Smooth muscle cell (in vitro differentiated cells): ENCODE measurements around the gene CRTC1. TPM values are rescaled to one million over a fixed set of nuclear protein-coding genes. Genes with fewer than 3 reads are reported as not detected.
"Not testable (repeated sequence)": the region's sequence is repeated elsewhere in the genome, so short reads cannot be mapped to it uniquely, and the experiment has no call there.

Experiments used
- DNase-seq: peaks from one replicate; lab custom pipeline; 2025; ENCODE audit not compliant: unreplicated experiment; lab: John Stamatoyannopoulos, UW
- H2AFZ ChIP-seq: fragments of 200-600 bp; sonication (generic); 2 replicates; pipeline ENCODE4 v1.6.0; 2016; ENCODE audit warnings: antibody characterized with exemption, low read depth, mild to moderate bottlenecking
- H3F3A ChIP-seq: fragments of 200-600 bp; sonication (generic); 2 replicates; pipeline ENCODE4 v1.6.0; 2017; ENCODE audit warnings: antibody characterized with exemption, low read depth
- H3K27ac ChIP-seq: fragments of 200-600 bp; sonication (generic); 2 replicates; pipeline ENCODE4 v1.5.1; 2016; ENCODE audit warnings: low read depth, mild to moderate bottlenecking
- H3K27me3 ChIP-seq: fragments of 200-600 bp; sonication (generic); 2 replicates; pipeline ENCODE4 v1.6.1; 2016; ENCODE audit warnings: low read depth, mild to moderate bottlenecking
- H3K36me3 ChIP-seq: fragments of 200-600 bp; sonication (generic); 2 replicates; pipeline ENCODE4 v1.5.1; 2016; ENCODE audit warnings: low read depth
- H3K4me1 ChIP-seq: fragments of 200-600 bp; sonication (generic); 2 replicates; pipeline ENCODE4 v1.5.1; 2016; ENCODE audit warnings: low read depth
- H3K4me2 ChIP-seq: fragments of 200-600 bp; sonication (generic); 2 replicates; pipeline ENCODE4 v1.6.0; 2016; ENCODE audit warnings: mild to moderate bottlenecking
- H3K4me3 ChIP-seq: fragments of 200-600 bp; sonication (generic); 2 replicates; pipeline ENCODE4 v1.5.1; 2016; ENCODE audit warnings: mild to moderate bottlenecking
- H3K79me2 ChIP-seq: fragments of 200-600 bp; sonication (generic); 2 replicates; pipeline ENCODE4 v1.6.0; 2016; ENCODE audit warnings: low read depth, mild to moderate bottlenecking
- H3K9ac ChIP-seq: fragments of 200-600 bp; sonication (generic); 2 replicates; pipeline ENCODE4 v1.6.0; 2016; ENCODE audit warnings: low read depth
- H3K9me3 ChIP-seq: fragments of 200-600 bp; sonication (generic); replicated peaks from 2 replicates; pipeline ENCODE4 v1.5.1; 2016; ENCODE audit warnings: low read depth
- H4K20me1 ChIP-seq: fragments of 200-600 bp; sonication (generic); 2 replicates; pipeline ENCODE4 v1.6.0; 2016; ENCODE audit warnings: low read depth
- CTCF ChIP-seq: fragments of 200-600 bp; sonication (generic); IDR thresholded peaks from 2 replicates; pipeline ENCODE4 v1.5.1; 2017; ENCODE audit warnings: borderline replicate concordance, mild to moderate bottlenecking, antibody characterized with exemption; ENCODE audit not compliant: insufficient read depth, poor library complexity, severe bottlenecking
- WGBS: methylation state at CpG from one replicate; pipeline ENCODE4 v1.1.7; 2016; ENCODE audit warnings: low lambda C conversion rate; 5-methylcytosine and 5-hydroxymethylcytosine counted together
- polyA plus RNA-seq: library from polyadenylated mRNA; unstranded; fragments of >200 nt; fragmentation: Nextera tagmentation; extraction: Ambion mirVana; gene quantifications from 2 replicates; pipeline ENCODE4 v1.2.1, GENCODE V29; 2016
- total RNA-seq: library from RNA; depleted of rRNA; stranded (reverse); fragments of >200 nt; gene quantifications from 2 replicates; pipeline ENCODE4 v1.2.3, GENCODE V29; 2014

The CRTC1 gene
- total and polyA plus RNA-seq, 2 experiments from 2014 or later: 1.6 to 3.1 TPM

- Histone ChIP-seq H3K27ac (peak overlapping the region; percentile 21), H3K9ac (no peak overlapping the region), H3K27me3 (no peaks in the 10 kb centered on the region), H4K20me1 (no peaks in the 10 kb centered on the region), H3K9me3 (no peaks in the 10 kb centered on the region), H2AFZ (peak overlapping the region; percentile 12), H3K4me2 (no peak overlapping the region), H3K4me1 (no peaks in the 10 kb centered on the region), H3F3A (peaks cover 8% of the 10 kb centered on the region), H3K79me2 (no peaks in the 10 kb centered on the region), H3K4me3 (no peak overlapping the region), H3K36me3 (no peaks in the 10 kb centered on the region)
- 53% methylated on average over 9 of the region's 9 CpGs for WGBS
- TF ChIP-seq CTCF: peak; percentile 14
- DNase-seq: no peak
Measured at GRCh38 chr19:18814063-18814462, 130.6 kb downstream of the CRTC1 start.

- no peaks in the 10 kb centered on the region for H3K4me1 ChIP-seq
- no peaks in the 10 kb centered on the region for H3K79me2 ChIP-seq
- peak overlapping the region; percentile 73 for H3K9ac ChIP-seq
- no peaks in the 10 kb centered on the region for H3K27me3 ChIP-seq
- TF ChIP-seq CTCF: no peak
- no peak overlapping the region for H2AFZ ChIP-seq
- H3K36me3 ChIP-seq: no peaks in the 10 kb centered on the region
- H3F3A ChIP-seq: peaks cover 5% of the 10 kb centered on the region
- peak overlapping the region; percentile 6 for H3K4me2 ChIP-seq
- no peaks in the 10 kb centered on the region for H3K9me3 ChIP-seq
- no peaks in the 10 kb centered on the region for H4K20me1 ChIP-seq
- peak overlapping the region; percentile 94 for H3K27ac ChIP-seq
- 46% methylated on average over 5 of the region's 5 CpGs for WGBS
- H3K4me3 ChIP-seq: no peak overlapping the region
- DNase-seq: no peak
Measured at GRCh38 chr19:18815673-18816072, 132.2 kb downstream of the CRTC1 start.

GRCh38 chr19:18816645-18817044 is 133.2 kb downstream of the CRTC1 start:
- H3K36me3 ChIP-seq, H3K4me1 ChIP-seq, H3K4me3 ChIP-seq, H3K9me3 ChIP-seq, H3K79me2 ChIP-seq, H4K20me1 ChIP-seq, DNase-seq, H3K27me3 ChIP-seq, H3K4me2 ChIP-seq, H3F3A ChIP-seq, H2AFZ ChIP-seq: not testable (repeated sequence)
- Histone ChIP-seq H3K9ac (peak overlapping the region; percentile 73), H3K27ac (peak overlapping the region; percentile 94)
- 35% methylated on average over 4 of the region's 4 CpGs for WGBS

DNA sequence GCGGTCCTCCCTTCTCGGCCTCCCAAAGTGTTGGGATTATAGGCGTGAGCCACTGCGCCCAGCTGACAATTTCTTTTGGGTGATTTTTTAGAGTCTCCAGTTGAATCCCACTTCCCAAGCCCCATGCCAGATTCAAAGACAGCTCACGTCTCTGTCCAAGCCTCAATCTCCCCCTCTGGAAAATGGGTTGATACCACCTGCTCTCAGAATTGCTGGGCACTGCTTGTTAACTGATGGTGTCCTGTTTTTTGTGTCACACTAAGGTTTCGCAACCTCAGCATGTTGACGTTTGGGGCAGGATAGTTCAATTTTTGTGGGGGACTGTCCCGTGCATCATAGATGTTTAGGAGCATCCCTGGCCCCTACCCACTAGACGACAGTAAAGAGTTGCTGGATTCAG is 134.1 kb downstream of the CRTC1 start:
- DNase-seq: no peak
- no peaks in the 10 kb centered on the region for H3K4me1 ChIP-seq
- 80% methylated on average over 9 of the region's 9 CpGs for WGBS
- H2AFZ ChIP-seq: no peak overlapping the region
- H3K9ac ChIP-seq: no peak overlapping the region
- no peaks in the 10 kb centered on the region for H3K27me3 ChIP-seq
- no peak overlapping the region for H3K4me2 ChIP-seq
- TF ChIP-seq CTCF: no peak
- no peak overlapping the region for H3K27ac ChIP-seq
- no peaks in the 10 kb centered on the region for H3K9me3 ChIP-seq
- H3K79me2 ChIP-seq: no peaks in the 10 kb centered on the region
- H4K20me1 ChIP-seq: no peaks in the 10 kb centered on the region
- no peaks in the 10 kb centered on the region for H3K36me3 ChIP-seq
- peaks cover 5% of the 10 kb centered on the region for H3F3A ChIP-seq
- H3K4me3 ChIP-seq: no peak overlapping the region
